ENCODE measurements around the gene PDS5A.

- no peak for TF ChIP-seq EZH2phosphoT487 (IDR thresholded peaks at IDR 0.05; ENCODE audit: insufficient read depth, low read depth)
- TF ChIP-seq EZH2 (IDR thresholded peaks at IDR 0.05; ENCODE audit: insufficient read depth, poor library complexity, severe bottlenecking), result no peak
These were observed 157.5 kb downstream of the PDS5A start for GRCh38 chr4:39820186-39820585.
